ENCODE data around the gene PDE11A. TPM values are rescaled to one million over a fixed set of nuclear protein-coding genes. Genes with fewer than 3 reads are reported as not detected.

Gene PDE11A
- total and polyA plus RNA-seq, 2 experiments from 2014 or later: 0.08 to 0.73 TPM

GRCh38 chr2:177667626-177668025, 405.0 kb downstream of the PDE11A start:
- H2AFZ ChIP-seq: no peak overlapping the region
- no peaks in the 10 kb centered on the region for H3K79me2 ChIP-seq (replicated peaks; ENCODE audit: insufficient read depth)
- no peak overlapping the region for H3K4me2 ChIP-seq
- no peak overlapping the region for H3K4me3 ChIP-seq
- H3K27ac Mint-ChIP-seq: no peak overlapping the region
- no peak for TF ChIP-seq STAT1 (IDR thresholded peaks at IDR 0.05; ENCODE audit: unreplicated experiment)
- no peak for TF ChIP-seq EZH2 (IDR thresholded peaks at IDR 0.05; ENCODE audit: low read depth, unreplicated experiment)
- no peak for TF ChIP-seq POLR2AphosphoS5 (IDR thresholded peaks at IDR 0.05; ENCODE audit: low read depth)
- TF ChIP-seq EZH2phosphoT487 (IDR thresholded peaks at IDR 0.05; ENCODE audit: unreplicated experiment): no peak
- TF ChIP-seq ZNF114 (CRISPR knock-in tag; IDR thresholded peaks at IDR 0.05): no peak
- no peak for TF ChIP-seq REST (IDR thresholded peaks at IDR 0.05; ENCODE audit: unreplicated experiment)
- TF ChIP-seq ZNF331 (CRISPR knock-in tag; IDR thresholded peaks at IDR 0.05; ENCODE audit: low read depth): no peak
- peaks cover 10% of the 10 kb centered on the region for H3K4me1 ChIP-seq (ENCODE audit: insufficient read depth)
- peaks cover 60% of the 10 kb centered on the region for H3K27me3 Mint-ChIP-seq (ENCODE audit: insufficient read depth, low read depth, poor library complexity)
- H3K9me2 ChIP-seq (ENCODE audit: insufficient read depth): no peaks in the 10 kb centered on the region
- H3K36me3 ChIP-seq (ENCODE audit: insufficient read depth): no peaks in the 10 kb centered on the region
- no peak for DNase-seq (ENCODE audit: low spot score)
- H3F3A ChIP-seq (replicated peaks; ENCODE audit: low read depth): no peaks in the 10 kb centered on the region
- H3K27ac ChIP-seq (ENCODE audit: low read depth): no peak overlapping the region
- ATAC-seq: 0 out of 3 replicates have a peak, but pooled peaks have one; percentile 23
- H4K20me1 ChIP-seq (replicated peaks; ENCODE audit: insufficient read depth): no peaks in the 10 kb centered on the region
- H3K9me3 Mint-ChIP-seq: no peaks in the 10 kb centered on the region; the same call in 2 of the 3 replicates
- H3K4me1 Mint-ChIP-seq: peaks cover 23% of the 10 kb centered on the region
- peaks cover 63% of the 10 kb centered on the region for H3K27me3 ChIP-seq (ENCODE audit: insufficient read depth)
- H3K36me3 Mint-ChIP-seq (ENCODE audit: low read depth): no peaks in the 10 kb centered on the region
- no peak overlapping the region for H3K4me3 Mint-ChIP-seq

GRCh38 chr2:177666408-177666807, 406.2 kb downstream of the PDE11A start:
- no peaks in the 10 kb centered on the region for H3K9me2 ChIP-seq (ENCODE audit: insufficient read depth)
- no peak overlapping the region for H3K4me3 Mint-ChIP-seq
- no peaks in the 10 kb centered on the region for H4K20me1 ChIP-seq (replicated peaks; ENCODE audit: insufficient read depth)
- no peak overlapping the region for H3K27ac ChIP-seq (ENCODE audit: low read depth)
- no peaks in the 10 kb centered on the region for H3K36me3 Mint-ChIP-seq (ENCODE audit: low read depth)
- peaks cover 59% of the 10 kb centered on the region for H3K27me3 ChIP-seq (ENCODE audit: insufficient read depth)
- H3F3A ChIP-seq (replicated peaks; ENCODE audit: low read depth): no peaks in the 10 kb centered on the region
- H3K4me1 Mint-ChIP-seq: peaks cover 19% of the 10 kb centered on the region
- H3K4me2 ChIP-seq: no peak overlapping the region
- DNase-seq (ENCODE audit: low spot score) (no peak), ATAC-seq (no peak)
- no peak overlapping the region for H3K4me3 ChIP-seq
- peaks cover 8% of the 10 kb centered on the region for H3K4me1 ChIP-seq (ENCODE audit: insufficient read depth)
- no peak overlapping the region for H2AFZ ChIP-seq
- H3K36me3 ChIP-seq (ENCODE audit: insufficient read depth): no peaks in the 10 kb centered on the region
- no peaks in the 10 kb centered on the region for H3K9me3 Mint-ChIP-seq
- peaks cover 52% of the 10 kb centered on the region for H3K27me3 Mint-ChIP-seq (ENCODE audit: insufficient read depth, low read depth, poor library complexity)
- H3K79me2 ChIP-seq (replicated peaks; ENCODE audit: insufficient read depth): no peaks in the 10 kb centered on the region
- no peak overlapping the region for H3K27ac Mint-ChIP-seq
- no peak for TF ChIP-seq CTCF (conservative IDR thresholded peaks at IDR 0.05; ENCODE audit: low read depth in 2 of 2)
- TF ChIP-seq ZNF331 (CRISPR knock-in tag; IDR thresholded peaks at IDR 0.05; ENCODE audit: low read depth): no peak
- no peak for TF ChIP-seq STAT1 (IDR thresholded peaks at IDR 0.05; ENCODE audit: unreplicated experiment)
- TF ChIP-seq EZH2 (IDR thresholded peaks at IDR 0.05; ENCODE audit: low read depth, unreplicated experiment): no peak
- TF ChIP-seq CREB1 (CRISPR knock-in tag; IDR thresholded peaks at IDR 0.05; ENCODE audit: low read depth): no peak
- no peak for TF ChIP-seq ZNF114 (CRISPR knock-in tag; IDR thresholded peaks at IDR 0.05)
- TF ChIP-seq EZH2phosphoT487 (IDR thresholded peaks at IDR 0.05; ENCODE audit: unreplicated experiment): no peak
- TF ChIP-seq ZNF462 (CRISPR knock-in tag; IDR thresholded peaks at IDR 0.05): no peak
- no peak for TF ChIP-seq POLR2AphosphoS5 (IDR thresholded peaks at IDR 0.05; ENCODE audit: low read depth)
